GM10847 (cell line): ENCODE results near the gene GPRC5B.

Experiments used
- POLR2A ChIP-seq: IDR thresholded peaks from 2 replicates; pipeline ENCODE4 v1.6.1; 2011; ENCODE audit not compliant: insufficient read length; ENCODE audit errors: extremely low read depth

The GPRC5B gene

DNA sequence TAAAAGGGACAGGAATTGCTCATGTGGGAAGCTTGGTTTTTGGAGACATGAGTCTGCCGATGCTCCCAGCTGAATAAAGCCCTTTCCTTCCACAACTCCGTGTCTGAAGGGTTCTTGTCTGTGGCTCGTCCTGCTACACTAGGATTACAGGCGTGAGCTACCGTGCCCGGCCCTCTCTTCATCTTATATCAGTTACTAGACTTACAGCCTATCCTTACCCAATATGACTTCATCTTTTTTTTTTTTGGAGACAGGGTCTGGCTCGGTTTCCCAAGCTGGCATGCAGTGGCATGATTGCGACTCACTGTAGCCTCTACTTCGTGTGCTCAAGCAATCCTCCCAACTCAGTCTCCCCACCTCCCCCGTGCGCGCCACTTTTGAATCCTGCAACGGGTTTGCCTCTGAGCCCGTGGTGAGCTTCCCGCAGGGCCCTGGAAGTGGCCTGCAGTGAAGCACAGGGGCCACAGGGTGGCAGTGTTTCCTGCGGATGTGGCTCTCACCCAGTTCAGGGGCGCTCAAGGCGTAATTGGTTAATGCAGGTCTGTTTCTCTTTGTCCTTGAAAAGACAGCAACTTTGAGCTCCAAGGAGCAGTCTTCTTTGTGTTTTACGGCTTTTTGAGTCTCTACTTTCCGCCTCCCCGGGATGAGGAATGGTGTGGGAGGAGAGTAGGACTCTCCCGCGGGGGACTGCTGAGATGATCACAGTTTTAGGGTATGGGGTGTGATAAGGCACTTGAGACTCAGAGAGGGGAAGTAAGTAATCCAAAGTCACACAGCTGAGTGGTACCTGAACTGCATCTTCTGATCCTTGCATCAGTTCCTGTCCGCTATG, 22.7 kb upstream of the GPRC5B start:
- TF ChIP-seq POLR2A, result no peak

DNA sequence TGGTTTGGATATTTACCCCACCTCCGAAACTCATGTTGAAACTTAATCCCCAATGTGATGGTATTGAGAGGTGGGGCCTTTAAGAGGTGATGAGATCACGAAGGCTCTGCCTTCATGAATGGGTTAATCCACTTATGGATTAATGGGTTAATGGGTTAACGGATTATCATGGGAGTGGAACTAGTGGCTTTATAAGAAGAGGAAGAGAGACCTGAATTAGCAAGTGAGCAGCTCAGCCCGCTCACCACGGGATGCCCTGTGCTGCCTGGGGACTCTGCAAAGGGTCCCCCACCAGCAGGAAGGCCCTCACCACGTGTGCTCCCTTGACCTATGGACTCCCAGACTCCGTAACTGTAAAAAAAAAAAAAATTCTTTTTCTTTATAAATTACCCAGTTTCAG, 16.5 kb upstream of the GPRC5B start:
- no peak for TF ChIP-seq POLR2A

DNA sequence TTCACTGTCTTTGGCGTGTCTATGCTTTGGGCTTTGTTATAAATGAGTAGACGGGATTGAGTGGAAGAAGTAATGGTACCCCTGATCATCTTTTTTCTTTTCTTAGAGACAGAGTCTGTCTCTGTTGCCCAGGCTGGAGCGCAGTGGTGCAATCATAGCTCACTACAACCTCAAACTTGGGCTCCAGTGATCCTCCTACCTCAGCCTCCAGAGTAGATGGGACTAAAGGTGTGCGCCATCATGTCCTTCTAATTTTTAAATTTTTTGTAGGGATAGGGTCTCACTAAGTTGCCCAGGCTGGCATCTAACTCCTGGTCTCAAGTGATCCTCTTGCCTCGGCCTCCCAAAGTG, 14.9 kb upstream of the GPRC5B start:
- no peak for TF ChIP-seq POLR2A

DNA sequence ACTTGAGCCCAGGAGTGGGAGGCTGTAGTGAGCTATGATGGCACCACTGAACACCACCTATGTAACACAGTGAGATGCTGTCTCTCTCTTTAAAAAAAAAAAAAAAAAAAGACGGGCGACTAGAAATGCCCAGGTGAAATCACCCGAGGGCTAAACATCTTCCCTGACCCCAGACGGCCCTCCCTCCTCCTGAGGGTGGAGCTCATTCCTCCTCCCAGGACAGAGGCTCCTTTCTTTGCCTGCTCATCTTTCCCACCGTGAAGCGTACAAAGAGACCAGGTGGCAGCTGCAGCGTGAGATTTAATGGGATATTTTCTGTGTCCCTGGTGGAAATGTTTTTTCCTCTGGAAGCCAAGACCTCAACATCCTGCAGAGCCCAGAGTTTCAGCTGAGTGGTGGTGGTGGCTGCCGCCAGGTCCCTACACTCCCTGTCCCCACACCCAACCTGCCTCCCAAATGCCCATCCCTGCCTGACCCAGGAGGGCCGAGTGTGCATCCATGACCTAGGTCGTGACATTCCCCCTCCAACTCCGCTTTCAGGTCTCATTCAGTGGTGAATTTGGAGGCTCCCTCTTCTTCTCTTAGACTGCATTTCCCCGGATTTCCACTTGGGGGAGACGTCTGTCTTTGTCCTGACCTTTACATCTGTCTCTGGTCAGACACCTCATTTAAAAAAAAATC, 14.4 kb upstream of the GPRC5B start:
- no peak for TF ChIP-seq POLR2A

GRCh38 chr16:19898166-19898565, 13.5 kb upstream of the GPRC5B start:
- TF ChIP-seq POLR2A, result no peak

DNA sequence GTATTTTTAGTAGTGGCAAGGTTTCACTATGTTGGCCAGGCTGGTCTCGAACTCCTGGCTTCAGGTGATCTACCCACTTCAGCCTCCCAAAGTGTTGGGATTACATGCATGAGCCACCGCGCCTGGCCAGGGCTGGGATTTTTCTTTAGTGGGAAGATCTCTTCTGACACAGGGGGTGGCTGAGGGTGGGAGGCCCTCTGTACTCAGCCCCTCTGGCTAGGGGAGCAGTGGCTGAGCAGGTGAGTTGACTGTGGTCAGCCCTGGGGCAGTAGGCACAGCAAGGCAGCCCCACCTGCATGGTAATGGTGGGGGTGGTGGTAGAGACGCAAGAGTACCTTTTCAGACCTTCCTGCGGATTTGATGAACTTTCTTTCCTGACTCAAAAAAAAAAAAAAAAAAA, 12.3 kb upstream of the GPRC5B start:
- no peak for TF ChIP-seq POLR2A

DNA sequence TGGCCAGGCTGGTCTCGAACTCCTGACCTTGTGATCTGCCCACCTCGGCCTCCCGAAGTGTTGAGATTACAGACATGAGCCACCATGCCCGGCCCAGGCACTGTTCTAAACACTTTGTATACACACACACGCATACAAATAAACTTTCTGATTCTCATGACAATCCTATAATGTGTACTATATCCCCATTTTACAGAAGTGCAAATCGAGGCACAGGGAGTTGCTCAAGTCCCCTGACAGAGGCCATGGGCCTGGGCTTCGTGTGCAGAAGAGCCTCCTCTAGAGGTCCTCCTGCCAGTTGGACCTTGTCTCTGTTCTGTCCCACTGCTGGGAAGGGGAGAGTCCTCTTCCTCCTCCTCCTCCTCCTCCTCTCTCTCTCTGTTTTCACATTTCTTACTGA, 9.9 kb upstream of the GPRC5B start:
- TF ChIP-seq POLR2A, result no peak

DNA sequence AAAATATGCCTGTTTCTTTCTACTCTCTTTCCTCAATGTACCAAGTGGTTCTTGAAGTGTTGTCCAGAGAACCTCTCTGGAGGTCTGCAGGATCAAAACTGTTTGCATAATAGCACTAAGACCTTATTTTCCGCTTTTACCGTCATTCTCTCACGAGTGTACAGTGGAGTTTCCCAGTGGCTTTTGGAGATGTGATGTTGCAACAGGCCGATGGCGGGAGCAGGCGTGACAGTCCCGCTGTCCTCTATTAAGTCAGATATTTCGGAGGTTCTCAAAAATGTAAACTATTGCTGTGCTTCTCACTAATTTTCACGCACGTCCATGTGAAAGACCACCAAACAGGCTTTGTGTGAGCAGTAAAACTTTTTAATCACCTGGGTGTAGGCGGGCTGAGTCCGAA, 8.3 kb upstream of the GPRC5B start:
- no peak for TF ChIP-seq POLR2A

DNA sequence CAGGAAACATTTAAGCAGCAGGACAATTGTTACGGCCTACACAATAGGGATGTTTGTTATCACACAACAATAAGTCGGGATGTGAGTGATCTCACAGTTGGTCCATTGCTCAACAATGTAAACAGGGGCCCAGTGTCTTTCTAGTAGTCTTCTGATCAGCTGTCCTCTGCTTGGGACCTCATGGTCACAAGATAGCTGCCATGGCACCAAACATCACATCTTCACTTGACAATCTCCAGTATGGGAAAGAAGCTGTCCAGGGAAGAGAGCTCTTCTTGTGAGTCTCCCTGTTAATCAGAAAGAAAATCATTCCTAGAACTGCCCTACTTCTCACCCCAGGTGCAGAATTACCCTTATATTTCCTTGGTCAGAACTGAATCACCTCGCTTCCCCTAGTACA, 6.3 kb upstream of the GPRC5B start:
- no peak for TF ChIP-seq POLR2A

- no peak for TF ChIP-seq POLR2A
These were observed 4.2 kb upstream of the GPRC5B start for GRCh38 chr16:19888834-19889233.

DNA sequence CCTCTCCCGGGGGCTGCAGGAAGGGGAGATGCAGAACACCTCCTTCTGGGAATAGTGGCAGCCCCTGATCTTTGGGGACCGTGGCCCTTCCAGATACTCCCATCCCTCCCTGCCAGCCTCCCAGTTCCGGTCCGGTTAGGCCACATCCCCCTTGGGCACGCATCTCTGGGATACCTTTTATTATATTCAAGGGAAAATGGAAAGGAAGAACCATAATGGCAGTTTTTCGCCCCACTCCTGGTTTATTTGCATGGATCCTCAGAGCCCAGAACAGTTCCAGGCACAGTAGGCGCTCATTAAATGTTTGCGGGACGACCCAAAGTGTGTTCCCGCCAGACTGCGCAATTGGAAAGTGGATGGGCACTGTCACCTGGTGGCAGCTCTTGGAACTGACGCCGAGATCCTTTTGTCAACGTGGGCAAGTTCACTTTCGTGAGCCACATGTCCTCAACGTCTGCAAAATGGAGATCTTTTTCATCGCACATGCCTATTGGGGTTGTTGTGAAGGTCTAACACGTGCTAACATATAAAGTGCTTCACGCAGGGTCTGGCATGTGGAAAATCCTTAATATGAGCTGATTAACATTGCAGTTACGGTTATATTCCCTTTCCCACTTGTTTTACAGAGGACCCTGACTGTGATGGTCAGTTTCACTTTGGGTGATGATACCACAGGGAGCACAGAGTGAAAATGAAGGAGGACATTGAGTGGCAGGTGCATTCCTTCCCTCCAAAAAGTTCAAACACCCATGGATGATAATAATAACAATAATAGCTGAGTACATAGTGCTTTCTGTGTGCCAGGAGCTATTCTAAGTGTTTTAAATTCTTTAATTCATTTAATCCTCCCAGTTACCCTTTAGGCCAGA, 1.7 kb upstream of the GPRC5B start:
- no peak for TF ChIP-seq POLR2A

- no peak for TF ChIP-seq POLR2A
These were observed 914 bp upstream of the GPRC5B start for GRCh38 chr16:19885451-19886072.

DNA sequence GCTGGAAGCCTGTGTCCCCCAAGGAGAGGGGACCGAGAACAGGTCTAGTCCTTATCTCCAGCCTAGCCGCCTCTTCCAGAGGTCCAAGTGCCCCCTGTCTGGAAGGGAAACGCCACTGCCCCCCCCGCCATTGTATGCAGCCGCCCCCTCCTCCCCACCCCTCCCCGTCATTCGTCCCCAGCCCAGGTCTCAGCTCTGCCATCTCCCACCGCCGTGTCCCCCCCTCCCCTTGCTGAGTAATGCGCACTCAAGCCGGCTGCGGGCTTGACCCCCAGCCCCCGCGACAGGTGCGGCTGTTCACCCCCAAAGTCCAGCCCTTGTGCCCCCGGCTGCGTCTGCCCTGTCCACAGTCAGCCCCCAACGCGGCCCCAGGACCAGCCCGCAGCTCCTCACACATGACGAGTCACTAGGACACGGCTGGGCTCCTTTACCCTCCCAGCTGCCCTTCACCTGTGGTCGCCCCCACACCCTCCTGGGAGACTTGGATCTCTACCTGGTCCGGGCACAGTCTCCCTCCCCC, 622 bp downstream of the GPRC5B start:
- TF ChIP-seq POLR2A, result no peak

DNA sequence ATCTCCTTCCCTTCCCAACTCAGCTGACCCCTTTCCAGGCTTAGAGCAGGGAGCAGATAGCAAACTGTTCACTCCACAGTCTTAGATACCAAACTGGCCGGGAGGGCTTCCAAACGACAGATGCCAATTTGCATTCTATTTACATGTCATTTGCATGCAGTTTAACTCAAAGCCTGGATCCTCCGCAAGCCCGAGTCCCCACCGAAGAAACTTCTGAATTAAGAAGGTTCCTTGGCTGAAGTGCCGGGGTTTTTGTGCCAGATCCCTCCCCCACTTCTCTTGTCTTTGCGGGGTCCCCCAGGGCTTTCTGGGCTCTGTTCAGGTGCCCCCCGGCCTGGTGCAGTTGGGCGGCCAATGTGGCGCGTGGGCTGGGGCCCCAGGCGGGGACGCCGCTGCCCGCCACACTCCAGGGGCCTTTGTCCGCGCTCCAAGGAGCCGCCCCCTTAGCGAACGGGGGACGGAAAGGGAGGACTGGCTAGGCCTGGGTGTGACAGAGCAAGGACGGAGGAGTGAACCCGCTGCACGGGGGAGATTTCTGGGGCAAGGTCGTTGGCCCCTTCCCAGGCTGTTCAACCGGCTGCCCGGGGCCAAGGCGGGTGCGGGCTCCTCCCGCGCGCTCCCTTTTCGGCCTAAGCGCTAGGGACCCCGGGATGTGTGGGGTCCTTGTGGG, 1.2 kb downstream of the GPRC5B start:
- TF ChIP-seq POLR2A, result no peak

- TF ChIP-seq POLR2A, result no peak
These were observed 2.0 kb downstream of the GPRC5B start for GRCh38 chr16:19882646-19883045.

- no peak for TF ChIP-seq POLR2A
These were observed 2.5 kb downstream of the GPRC5B start for GRCh38 chr16:19882186-19882585.
